HG02763 (cell line): ENCODE results near the gene PCDHGA9.
"Not testable (repeated sequence)": the region's sequence is repeated elsewhere in the genome, so short reads cannot be mapped to it uniquely, and the experiment has no call there.

Experiments used
- ATAC-seq: cut with Tn5 transposase; IDR thresholded peaks from one replicate; pipeline ENCODE4 v1.9.1; 2021; ENCODE audit warnings: mild to moderate bottlenecking, moderate library complexity; ENCODE audit not compliant: unreplicated experiment

Gene PCDHGA9

DNA sequence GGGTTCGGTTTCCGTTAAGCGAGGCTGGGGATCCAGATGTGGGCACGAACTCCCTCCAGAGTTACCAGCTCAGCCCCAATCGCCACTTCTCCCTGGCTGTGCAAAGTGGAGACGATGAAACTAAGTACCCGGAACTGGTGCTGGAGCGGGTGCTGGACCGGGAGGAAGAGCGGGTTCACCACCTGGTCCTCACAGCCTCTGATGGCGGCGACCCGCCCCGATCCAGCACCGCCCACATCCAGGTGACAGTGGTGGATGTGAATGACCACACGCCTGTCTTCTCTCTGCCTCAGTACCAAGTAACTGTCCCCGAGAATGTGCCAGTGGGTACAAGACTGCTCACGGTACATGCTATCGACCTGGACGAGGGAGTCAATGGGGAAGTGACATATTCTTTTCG lies 19.2 kb upstream of the PCDHGA9 start:
- no peak for ATAC-seq

DNA sequence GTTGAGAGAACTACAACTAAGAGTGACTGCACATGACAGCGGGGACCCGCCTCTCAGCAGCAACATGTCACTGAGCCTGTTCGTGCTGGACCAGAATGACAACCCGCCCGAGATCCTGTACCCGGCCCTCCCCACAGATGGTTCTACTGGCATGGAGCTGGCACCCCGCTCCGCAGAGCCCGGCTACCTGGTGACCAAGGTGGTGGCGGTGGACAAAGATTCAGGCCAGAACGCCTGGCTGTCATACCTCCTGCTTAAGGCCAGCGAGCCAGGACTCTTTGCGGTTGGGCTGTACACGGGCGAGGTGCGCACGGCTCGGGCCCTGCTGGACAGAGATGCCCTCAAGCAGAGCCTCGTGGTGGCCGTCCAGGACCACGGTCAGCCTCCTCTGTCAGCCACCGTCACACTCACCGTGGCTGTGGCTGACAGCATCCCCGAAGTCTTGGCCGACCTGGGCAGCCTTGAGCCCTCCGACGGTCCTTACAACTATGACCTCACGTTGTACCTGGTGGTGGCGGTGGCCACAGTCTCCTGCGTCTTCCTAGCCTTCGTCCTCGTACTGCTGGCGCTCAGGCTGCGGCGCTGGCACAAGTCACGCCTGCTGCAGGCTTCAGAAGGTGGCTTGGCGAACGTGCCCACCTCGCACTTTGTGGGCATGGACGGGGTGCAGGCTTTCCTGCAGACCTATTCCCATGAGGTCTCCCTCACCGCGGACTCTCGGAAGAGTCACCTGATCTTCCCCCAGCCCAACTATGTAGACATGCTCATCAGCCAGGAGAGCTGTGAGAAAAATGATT lies 17.9 kb upstream of the PCDHGA9 start:
- no peak for ATAC-seq

DNA sequence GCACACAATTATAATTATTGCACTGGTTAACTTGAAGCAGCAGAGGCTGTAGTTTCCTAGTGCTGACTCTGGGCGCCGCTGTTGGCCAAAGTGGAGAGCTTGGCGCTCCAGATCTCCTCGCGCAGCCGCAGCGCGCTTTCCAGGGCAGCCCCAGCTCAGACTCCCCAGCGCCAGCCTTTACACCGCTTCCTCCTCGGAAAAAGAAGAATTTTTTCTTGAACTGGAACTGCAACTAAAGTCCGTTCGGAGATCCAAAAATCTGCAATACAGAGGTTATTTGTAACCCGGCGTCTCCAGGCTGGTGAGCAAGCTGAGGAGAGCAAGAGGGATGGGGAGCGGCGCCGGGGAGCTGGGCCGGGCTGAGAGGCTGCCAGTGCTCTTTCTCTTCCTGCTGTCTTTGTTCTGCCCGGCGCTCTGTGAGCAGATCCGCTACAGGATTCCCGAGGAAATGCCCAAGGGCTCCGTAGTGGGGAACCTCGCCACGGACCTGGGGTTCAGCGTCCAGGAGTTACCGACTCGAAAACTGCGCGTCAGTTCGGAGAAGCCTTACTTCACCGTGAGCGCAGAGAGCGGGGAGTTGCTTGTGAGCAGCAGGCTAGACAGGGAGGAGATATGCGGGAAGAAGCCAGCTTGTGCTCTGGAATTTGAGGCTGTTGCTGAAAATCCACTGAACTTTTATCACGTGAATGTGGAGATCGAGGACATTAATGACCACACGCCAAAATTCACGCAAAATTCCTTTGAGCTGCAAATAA lies 14.8 kb upstream of the PCDHGA9 start, which contains the start of gene PCDHGB4:
PCDHGB4 (plus strand) TSS at position 142 of the 755 bp plus-strand sequence; CDS start at position 329, 187 bp downstream.
- ATAC-seq: peak; percentile 92

- no peak for ATAC-seq
These were observed 13.9 kb upstream of the PCDHGA9 start for GRCh38 chr5:141388661-141389060.

GRCh38 chr5:141389153-141390042 lies 13.2 kb upstream of the PCDHGA9 start:
- ATAC-seq: no peak

DNA sequence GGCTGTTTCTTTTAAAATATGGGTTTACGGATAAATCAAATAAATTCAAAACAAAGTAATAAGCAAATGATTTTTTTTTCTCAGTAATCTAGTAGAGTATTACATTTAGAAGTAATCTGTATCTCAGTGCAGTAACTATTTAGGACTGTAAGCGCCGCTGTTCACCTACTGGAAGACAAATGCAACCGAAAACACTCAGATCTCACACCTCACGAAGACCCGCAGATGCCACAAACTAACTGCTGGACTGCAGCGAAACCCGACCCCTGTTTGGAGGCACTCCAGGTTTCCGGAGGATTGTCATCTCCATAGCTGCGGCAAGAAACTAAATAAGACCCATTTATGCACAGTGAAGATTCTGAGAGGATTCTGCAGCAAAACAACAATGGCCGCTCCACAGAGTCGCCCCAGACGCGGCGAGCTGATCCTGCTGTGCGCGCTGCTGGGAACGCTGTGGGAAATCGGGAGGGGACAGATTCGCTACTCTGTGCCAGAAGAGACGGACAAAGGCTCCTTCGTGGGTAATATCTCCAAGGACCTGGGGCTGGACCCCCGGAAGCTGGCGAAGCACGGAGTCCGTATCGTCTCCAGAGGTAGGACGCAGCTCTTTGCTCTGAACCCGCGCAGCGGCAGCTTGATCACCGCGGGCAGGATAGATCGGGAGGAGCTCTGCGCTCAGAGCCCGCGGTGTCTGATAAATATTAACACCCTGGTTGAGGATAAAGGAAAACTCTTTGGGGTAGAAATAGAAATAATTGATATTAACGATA lies 10.0 kb upstream of the PCDHGA9 start, which contains the start of gene PCDHGA8:
PCDHGA8 (plus strand) TSS at position 205 of the 770 bp plus-strand sequence; CDS start at position 386, 181 bp downstream.
- ATAC-seq: no peak

- ATAC-seq: no peak
These were observed 9.3 kb upstream of the PCDHGA9 start for GRCh38 chr5:141393267-141393666.

- ATAC-seq: not testable (repeated sequence)
These were observed 8.0 kb upstream of the PCDHGA9 start for GRCh38 chr5:141394401-141395187.

DNA sequence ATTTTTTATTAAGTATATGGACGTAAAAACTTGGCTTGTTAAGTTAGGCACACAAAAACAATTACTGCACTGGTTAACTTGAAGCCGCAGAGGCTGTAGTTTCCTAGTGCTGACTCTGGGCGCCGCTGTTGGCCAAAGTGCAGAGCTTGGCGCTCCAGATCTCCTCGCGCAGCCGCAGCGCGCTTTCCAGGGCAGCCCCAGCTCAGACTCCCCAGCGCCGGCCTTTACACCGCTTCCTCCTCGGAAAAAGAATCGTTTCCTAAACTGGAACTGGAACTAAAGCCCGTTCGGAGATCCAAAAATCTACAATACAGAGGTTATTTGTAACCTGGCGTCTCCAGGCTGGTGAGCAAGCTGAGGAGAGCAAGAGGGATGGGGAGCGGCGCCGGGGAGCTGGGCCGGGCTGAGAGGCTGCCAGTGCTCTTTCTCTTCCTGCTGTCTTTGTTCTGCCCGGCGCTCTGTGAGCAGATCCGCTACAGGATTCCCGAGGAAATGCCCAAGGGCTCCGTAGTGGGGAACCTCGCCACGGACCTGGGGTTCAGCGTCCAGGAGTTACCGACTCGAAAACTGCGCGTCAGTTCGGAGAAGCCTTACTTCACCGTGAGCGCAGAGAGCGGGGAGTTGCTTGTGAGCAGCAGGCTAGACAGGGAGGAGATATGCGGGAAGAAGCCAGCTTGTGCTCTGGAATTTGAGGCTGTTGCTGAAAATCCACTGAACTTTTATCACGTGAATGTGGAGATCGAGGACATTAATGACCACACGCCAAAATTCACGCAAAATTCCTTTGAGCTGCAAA lies 4.6 kb upstream of the PCDHGA9 start, which contains the start of gene PCDHGB5:
PCDHGB5 (plus strand) TSS at position 192 of the 796 bp plus-strand sequence; CDS start at position 373, 181 bp downstream.
- peak; percentile 98 for ATAC-seq

GRCh38 chr5:141398608-141399007 lies 4.0 kb upstream of the PCDHGA9 start:
- ATAC-seq: no peak

DNA sequence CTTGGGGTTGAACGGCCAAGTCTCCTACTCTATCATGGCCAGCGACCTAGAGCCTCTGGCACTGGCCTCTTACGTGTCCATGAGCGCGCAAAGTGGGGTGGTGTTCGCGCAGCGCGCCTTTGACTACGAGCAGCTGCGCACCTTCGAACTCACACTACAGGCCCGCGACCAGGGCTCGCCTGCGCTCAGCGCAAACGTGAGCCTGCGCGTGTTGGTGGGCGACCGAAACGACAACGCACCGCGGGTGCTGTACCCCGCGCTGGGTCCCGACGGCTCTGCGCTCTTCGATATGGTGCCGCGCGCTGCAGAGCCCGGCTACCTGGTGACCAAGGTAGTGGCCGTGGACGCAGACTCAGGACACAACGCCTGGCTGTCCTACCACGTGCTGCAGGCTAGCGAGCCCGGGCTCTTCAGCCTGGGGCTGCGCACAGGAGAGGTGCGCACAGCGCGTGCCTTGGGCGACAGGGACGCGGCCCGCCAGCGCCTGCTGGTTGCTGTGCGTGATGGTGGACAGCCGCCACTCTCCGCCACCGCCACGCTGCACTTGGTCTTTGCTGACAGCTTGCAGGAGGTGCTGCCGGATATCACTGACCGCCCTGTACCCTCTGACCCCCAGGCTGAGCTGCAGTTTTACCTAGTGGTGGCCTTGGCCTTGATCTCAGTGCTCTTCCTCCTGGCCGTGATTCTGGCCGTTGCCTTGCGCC lies 2.9 kb upstream of the PCDHGA9 start:
- ATAC-seq: no peak

DNA sequence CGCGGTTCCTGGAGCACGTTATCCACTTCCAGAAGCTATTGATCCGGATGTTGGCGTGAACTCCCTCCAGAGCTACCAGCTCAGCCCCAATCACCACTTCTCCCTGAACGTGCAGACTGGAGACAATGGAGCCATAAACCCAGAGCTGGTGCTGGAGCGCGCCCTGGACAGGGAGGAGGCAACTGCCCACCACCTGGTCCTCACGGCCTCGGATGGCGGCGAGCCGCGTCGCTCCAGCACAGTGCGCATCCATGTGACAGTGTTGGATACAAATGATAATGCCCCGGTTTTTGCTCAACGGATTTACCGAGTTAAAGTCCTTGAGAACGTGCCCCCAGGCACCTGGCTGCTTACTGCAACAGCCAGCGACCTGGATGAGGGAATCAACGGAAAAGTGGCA lies 809 bp downstream of the PCDHGA9 start:
- no peak for ATAC-seq

DNA sequence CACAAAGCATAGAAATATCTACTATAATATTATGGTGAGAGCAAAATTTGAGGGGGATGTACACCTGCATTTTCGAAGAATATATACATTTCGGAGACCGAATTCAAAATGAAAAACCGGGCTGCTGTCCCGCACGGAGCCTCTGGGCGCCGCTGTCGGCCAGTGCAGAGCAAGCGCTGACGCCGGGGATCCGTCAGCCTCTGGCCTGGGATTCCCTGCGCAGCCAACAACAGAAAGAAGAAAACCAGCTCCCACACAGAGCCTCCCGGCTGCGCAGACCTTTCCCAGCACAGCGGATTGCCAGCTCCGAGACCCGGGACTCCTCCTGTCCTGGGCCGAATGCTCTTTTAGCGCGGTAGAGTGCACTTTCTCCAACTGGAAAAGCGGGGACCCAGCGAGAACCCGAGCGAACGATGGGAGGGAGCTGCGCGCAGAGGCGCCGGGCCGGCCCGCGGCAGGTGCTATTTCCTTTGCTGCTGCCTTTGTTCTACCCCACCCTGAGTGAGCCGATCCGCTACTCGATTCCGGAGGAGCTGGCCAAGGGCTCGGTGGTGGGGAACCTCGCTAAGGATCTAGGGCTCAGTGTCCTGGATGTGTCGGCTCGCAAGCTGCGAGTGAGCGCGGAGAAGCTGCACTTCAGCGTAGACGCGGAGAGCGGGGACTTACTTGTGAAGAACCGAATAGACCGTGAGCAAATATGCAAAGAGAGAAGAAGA lies 5.4 kb downstream of the PCDHGA9 start, which contains the start of gene PCDHGB6:
PCDHGB6 (plus strand) TSS at position 232 of the 716 bp plus-strand sequence; CDS start at position 414, 182 bp downstream.
- ATAC-seq: peak; percentile 65

GRCh38 chr5:141409598-141410306 lies 7.2 kb downstream of the PCDHGA9 start:
- no peak for ATAC-seq

DNA sequence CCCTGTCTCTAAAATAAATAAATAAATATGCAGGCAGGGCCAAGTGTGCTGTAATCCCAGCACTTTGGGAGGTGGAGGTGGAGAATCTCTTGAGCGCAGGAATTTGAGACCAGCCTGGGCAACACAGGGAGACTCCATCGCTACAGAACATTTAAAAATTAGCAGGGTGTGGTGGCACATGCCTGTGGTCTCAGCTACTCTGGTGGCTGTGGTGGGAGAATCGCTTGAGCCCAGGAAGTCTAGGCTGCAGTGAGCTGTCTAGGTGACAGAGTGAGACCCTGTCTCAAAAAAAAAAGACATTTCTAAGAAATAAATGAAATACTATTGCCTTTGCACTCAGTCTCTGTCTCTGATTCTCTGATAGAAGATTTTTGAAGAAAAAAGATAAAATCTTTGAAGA lies 9.0 kb downstream of the PCDHGA9 start:
- no peak for ATAC-seq

GRCh38 chr5:141412854-141413539 lies 10.4 kb downstream of the PCDHGA9 start, which contains the start of gene PCDHGA10:
Gene PCDHGA10 (plus strand): TSS chr5:141412987. CDS start chr5:141413176, 189 bp downstream.
- ATAC-seq: peak; percentile 57
